Prostate gland (tissue), 2 donors: ENCODE measurements around the gene UVRAG.

ENCODE experiments used
- CTCF ChIP-seq, 4 experiments: fragments of 200-600 bp in 2 of 4; fragments of 450-650 bp in 2 of 4; sonication (generic) in 2 of 4; IDR thresholded peaks; 1 replicate in 3 of 4; 2 replicates in 1 of 4; pipeline ENCODE4 v1.5.1; 2016 to 2019; ENCODE audit warnings: antibody characterized with exemption in 4 of 4, mild to moderate bottlenecking in 2 of 4, moderate library complexity in 2 of 4
- POLR2A ChIP-seq: fragments of 450-650 bp; IDR thresholded peaks from one replicate; pipeline ENCODE4 v1.6.1; 2016; ENCODE audit warnings: antibody characterized with exemption, mild to moderate bottlenecking
- POLR2AphosphoS5 ChIP-seq: sonication (generic); formaldehyde crosslinking; IDR thresholded peaks from one replicate; pipeline ENCODE4 v1.6.1; 2017; ENCODE audit warnings: antibody characterized with exemption

GRCh38 chr11:76151556-76152085 lies 336.6 kb downstream of the UVRAG start:
- TF ChIP-seq POLR2AphosphoS5 (no peak), CTCF (IDR thresholded peaks at IDR 0.05) (no peak), POLR2A (no peak)
